SK-N-SH (cell line): ENCODE data around the gene ADAMTS2. TPM values are rescaled to one million over a fixed set of nuclear protein-coding genes. Genes with fewer than 3 reads are reported as not detected.

Experiments
- CTCF ChIA-PET: fragments of 300-600, 350-600 bp; formaldehyde crosslinking; extraction: SDS; loops from one replicate; lab custom pipeline; 2021; lab: Yijun Ruan, JAX
- POLR2A ChIA-PET: fragments of 350-600 bp; sonication (Branson Sonifier 250); formaldehyde crosslinking; extraction: SDS; loops from one replicate; lab custom pipeline; 2020; ENCODE audit warnings: antibody characterized with exemption, inconsistent platforms; lab: Yijun Ruan, JAX
- DNase-seq: peaks from one replicate; pipeline ENCODE4 v3.0.0; 2012
- H2AFZ ChIP-seq: fragments of 200-600 bp; sonication (generic); 2 replicates; pipeline ENCODE4 v1.8.1; 2016; ENCODE audit warnings: antibody characterized with exemption, mild to moderate bottlenecking, low read depth
- H3F3A ChIP-seq: fragments of 200-600 bp; sonication (generic); replicated peaks from 2 replicates; pipeline ENCODE3; 2016; ENCODE audit warnings: antibody characterized with exemption, mild to moderate bottlenecking; ENCODE audit not compliant: insufficient read depth
- H3K27ac ChIP-seq, 2 experiments: fragments of 200-500 bp in 1 of 2; fragments of 200-600 bp in 1 of 2; sonication (Bioruptor generic) in 1 of 2; sonication (generic), shearing (Covaris generic) in 1 of 2; 2 replicates each; pipeline versions ENCODE4 v1.5.1 to v1.6.1; 2014 to 2016; ENCODE audit warnings: low read depth in 2 of 2, inconsistent platforms in 1 of 2, low read length in 1 of 2, mild to moderate bottlenecking in 1 of 2, mixed read lengths in 1 of 2
- H3K27me3 ChIP-seq: fragments of 200-600 bp; sonication (generic), shearing (Covaris generic); 2 replicates; pipeline ENCODE4 v1.6.1; 2016; ENCODE audit warnings: mixed run types; ENCODE audit not compliant: insufficient read depth
- H3K36me3 ChIP-seq, 2 experiments: fragments of 200-500 bp in 1 of 2; fragments of 200-600 bp in 1 of 2; sonication (Bioruptor generic) in 1 of 2; sonication (generic) in 1 of 2; replicated peaks in 1 of 2; 2 replicates each; pipeline versions ENCODE3 to v1.5.1; 2014 to 2016; ENCODE audit warnings: low read length in 1 of 2, mild to moderate bottlenecking in 1 of 2; ENCODE audit not compliant: insufficient read depth in 2 of 2, control insufficient read depth in 1 of 2
- H3K4me1 ChIP-seq, 2 experiments: fragments of 200-500 bp in 1 of 2; fragments of 200-600 bp in 1 of 2; sonication (Bioruptor generic) in 1 of 2; sonication (generic), shearing (Covaris generic) in 1 of 2; 2 replicates each; pipeline versions ENCODE4 v1.5.1 to v1.6.1; 2014 to 2016; ENCODE audit warnings: low read depth in 1 of 2, low read length in 1 of 2, mixed run types in 1 of 2; ENCODE audit not compliant: insufficient read depth in 2 of 2, control insufficient read depth in 1 of 2
- H3K4me2 ChIP-seq: fragments of 200-600 bp; sonication (generic), shearing (Covaris generic); 2 replicates; pipeline ENCODE4 v1.6.1; 2017; ENCODE audit warnings: mixed run types
- H3K4me3 ChIP-seq, 2 experiments: fragments of 200-500 bp in 1 of 2; fragments of 200-600 bp in 1 of 2; sonication (Bioruptor generic) in 1 of 2; sonication (generic), shearing (Covaris generic) in 1 of 2; 2 replicates each; pipeline versions ENCODE4 v1.5.1 to v1.8.1; 2014 to 2016; ENCODE audit warnings: low read depth in 2 of 2, inconsistent platforms in 1 of 2, low read length in 1 of 2, mild to moderate bottlenecking in 1 of 2, mixed read lengths in 1 of 2, moderate library complexity in 1 of 2
- H3K79me2 ChIP-seq: fragments of 200-600 bp; sonication (generic); 2 replicates; pipeline ENCODE4 v1.8.1; 2017; ENCODE audit warnings: mild to moderate bottlenecking; ENCODE audit not compliant: insufficient read depth
- H3K9ac ChIP-seq: fragments of 200-600 bp; sonication (generic); 2 replicates; pipeline ENCODE4 v1.6.1; 2017; ENCODE audit warnings: mixed run types
- H3K9me2 ChIP-seq: fragments of 200-600 bp; sonication (generic); 2 replicates; pipeline ENCODE4 v1.6.1; 2017; ENCODE audit warnings: mixed run types
- H3K9me3 ChIP-seq: fragments of 200-600 bp; sonication (generic); 2 replicates; pipeline ENCODE4 v1.6.1; 2017; ENCODE audit warnings: mixed run types, mild to moderate bottlenecking, moderate library complexity
- H4K20me1 ChIP-seq: fragments of 200-600 bp; sonication (generic); 2 replicates; pipeline ENCODE4 v1.6.1; 2017; ENCODE audit warnings: mild to moderate bottlenecking, mixed run types; ENCODE audit not compliant: insufficient read depth
- ELF1 ChIP-seq: IDR thresholded peaks from 2 replicates; pipeline ENCODE4 v1.4.0; 2012
- EZH2phosphoT487 ChIP-seq: fragments of 200-600 bp; sonication (generic); IDR thresholded peaks from 2 replicates; pipeline ENCODE4 v1.6.1; 2017; ENCODE audit warnings: low read depth, mixed run types, mild to moderate bottlenecking, antibody characterized with exemption, moderate library complexity, borderline replicate concordance
- FOSL2 ChIP-seq: IDR thresholded peaks from 2 replicates; pipeline ENCODE4 v1.4.0; 2012; ENCODE audit warnings: low read depth, mild to moderate bottlenecking, moderate library complexity, borderline replicate concordance
- GATA2 ChIP-seq: sonication (generic); formaldehyde crosslinking; IDR thresholded peaks from 2 replicates; pipeline ENCODE4 v1.5.0; 2020; ENCODE audit warnings: mild to moderate bottlenecking, missing genetic modification reagents
- MEF2A ChIP-seq: IDR thresholded peaks from 2 replicates; pipeline ENCODE4 v1.4.0; 2012; ENCODE audit warnings: low read depth, borderline replicate concordance
- NFIC ChIP-seq: IDR thresholded peaks from 2 replicates; pipeline ENCODE4 v1.4.0; 2012; ENCODE audit warnings: borderline replicate concordance
- PBX3 ChIP-seq: IDR thresholded peaks from 2 replicates; pipeline ENCODE4; 2012
- RCOR1 ChIP-seq: fragments of 150-350 bp; IDR thresholded peaks from 2 replicates; pipeline ENCODE4 v1.6.1; 2017; ENCODE audit warnings: antibody characterized with exemption, low read length
- RFX5 ChIP-seq: IDR thresholded peaks from 2 replicates; pipeline ENCODE4 v1.6.1; 2012; ENCODE audit warnings: mild to moderate bottlenecking, improper control_type of control experiment, low read length
- SIN3A ChIP-seq: IDR thresholded peaks from 2 replicates; pipeline ENCODE4 v1.6.1; 2012; ENCODE audit warnings: low read depth, mild to moderate bottlenecking, low read length, moderate library complexity, borderline replicate concordance
- TAF1 ChIP-seq: IDR thresholded peaks from 2 replicates; pipeline ENCODE4 v1.6.1; 2012; ENCODE audit warnings: low read depth, mild to moderate bottlenecking, low read length, moderate library complexity, borderline replicate concordance
- TCF12 ChIP-seq: IDR thresholded peaks from 2 replicates; pipeline ENCODE4 v1.4.0; 2012
- TEAD4 ChIP-seq: IDR thresholded peaks from 2 replicates; pipeline ENCODE4 v1.4.0; 2012; ENCODE audit warnings: mild to moderate bottlenecking, borderline replicate concordance; ENCODE audit not compliant: insufficient read depth
- USF1 ChIP-seq: IDR thresholded peaks from 2 replicates; pipeline ENCODE4 v1.4.0; 2012; ENCODE audit warnings: low read depth, borderline replicate concordance
- USF2 ChIP-seq: fragments of 150-350 bp; IDR thresholded peaks from 2 replicates; pipeline ENCODE4 v1.6.1; 2017; ENCODE audit warnings: antibody characterized with exemption, low read length, low read depth, borderline replicate concordance
- WGBS: methylation state at CpG from one replicate; pipeline ENCODE4 v1.1.6; 2017; ENCODE audit warnings: low lambda C conversion rate; 5-methylcytosine and 5-hydroxymethylcytosine counted together
- polyA plus RNA-seq, 3 experiments: library from polyadenylated mRNA; depleted of rRNA; stranded (reverse); fragments of >200 nt; gene quantifications; 2 replicates each; pipeline ENCODE4 v1.2.3, GENCODE V29; 2012

Gene ADAMTS2
- polyA plus RNA-seq, 1 of the 3 experiments (the other 2 are of a cell fraction) = 0.12 TPM

- ChIA-PET POLR2A (no interaction called here), CTCF (interaction anchor here (1.3 to 3.4 kb wide), 6 partner anchors 28 to 148 kb away, joined by 4 to 13 read pairs (median 7); no protein-coding TSS in a partner anchor)
- Histone ChIP-seq H4K20me1 (no peaks in the 10 kb centered on the region), H3K36me3 (no peaks in the 10 kb centered on the region), H3K27me3 (no peaks in the 10 kb centered on the region), H3K4me3 (no peak overlapping the region; a peak in 1 of 4 replicates), H3K79me2 (no peaks in the 10 kb centered on the region), H3K9ac (no peak overlapping the region), H3F3A (no peaks in the 10 kb centered on the region), H3K9me3 (no peaks in the 10 kb centered on the region), H3K4me2 (no peak overlapping the region), H3K4me1 (peaks cover 0 to 73% of the 10 kb centered on the region in 2 experiments; a peak in 1 of 4 replicates), H2AFZ (no peak overlapping the region), H3K27ac (peak overlapping the region in 1 of 2 experiments; percentile 98; a peak in 2 of 4 replicates)
- no peak for DNase-seq
- TF ChIP-seq NFIC (no peak), TEAD4 (no peak), RCOR1 (no peak)
- TF ChIP-seq, all 33 proteins: peak for 0
- H3K9me2 ChIP-seq = no peaks in the 10 kb centered on the region
- WGBS = 30% methylated on average over 7 of the region's 7 CpGs
Observed at GRCh38 chr5:179316111-179316551, 29.1 kb downstream of the ADAMTS2 start.

GRCh38 chr5:179315356-179315890 lies 29.8 kb downstream of the ADAMTS2 start:
- CTCF ChIA-PET = interaction anchor here (1.3 to 3.4 kb wide), 5 partner anchors 28 to 148 kb away, joined by 4 to 13 read pairs (median 7); no protein-coding TSS in a partner anchor
- H3K79me2 ChIP-seq = no peaks in the 10 kb centered on the region
- H3K9ac ChIP-seq = no peak overlapping the region

GRCh38 chr5:179314606-179315355 lies 30.5 kb downstream of the ADAMTS2 start:
- Histone ChIP-seq H3K9ac (no peak overlapping the region), H3K79me2 (no peaks in the 10 kb centered on the region)
- no peak for DNase-seq

More at GRCh38 chr5:179315356-179315890, 29.8 kb downstream of the ADAMTS2 start:
- no peaks in the 10 kb centered on the region for H3K27me3 ChIP-seq
- H3K4me2 ChIP-seq = no peak overlapping the region
- H4K20me1 ChIP-seq = no peaks in the 10 kb centered on the region
- POLR2A ChIA-PET = no interaction called here
- 54% methylated on average over 13 of the region's 16 CpGs for WGBS
- no peak for TF ChIP-seq MEF2A
- no peak for TF ChIP-seq ELF1
- TF ChIP-seq TCF12 = no peak
- no peak for TF ChIP-seq FOSL2
- no peak for TF ChIP-seq SIN3A
- peaks cover 0 to 74% of the 10 kb centered on the region in 2 experiments; a peak in 2 of 4 replicates for H3K4me1 ChIP-seq
- no peak overlapping the region for H3K4me3 ChIP-seq
- H3F3A ChIP-seq = no peaks in the 10 kb centered on the region
- no peaks in the 10 kb centered on the region for H3K9me2 ChIP-seq
- H3K9me3 ChIP-seq = no peaks in the 10 kb centered on the region
- no peaks in the 10 kb centered on the region for H3K36me3 ChIP-seq
- H2AFZ ChIP-seq = no peak overlapping the region
- DNase-seq = no peak
- H3K27ac ChIP-seq = peak overlapping the region in 1 of 2 experiments; percentile 98; a peak in 2 of 4 replicates

More at GRCh38 chr5:179314606-179315355, 30.5 kb downstream of the ADAMTS2 start:
- no peaks in the 10 kb centered on the region for H3K9me2 ChIP-seq
- WGBS = 61% methylated on average over 11 of the region's 12 CpGs
- no peaks in the 10 kb centered on the region for H3K9me3 ChIP-seq
- H3K27me3 ChIP-seq = no peaks in the 10 kb centered on the region
- no peak for TF ChIP-seq PBX3
- TF ChIP-seq RFX5 = no peak
- TF ChIP-seq EZH2phosphoT487 = no peak
- TF ChIP-seq RCOR1 = no peak
- no peak for TF ChIP-seq GATA2 (CRISPR knock-in tag)
- no peak for TF ChIP-seq TAF1
- TF ChIP-seq FOSL2 = no peak
- TF ChIP-seq USF1 = no peak
- TF ChIP-seq TEAD4 = no peak
- TF ChIP-seq USF2 = no peak
- no peak for TF ChIP-seq ELF1
- no peaks in the 10 kb centered on the region for H4K20me1 ChIP-seq
- H3K27ac ChIP-seq = peak overlapping the region in 1 of 2 experiments; percentile 98; a peak in 2 of 4 replicates
- no peak overlapping the region for H3K4me3 ChIP-seq
- H3F3A ChIP-seq = no peaks in the 10 kb centered on the region
- no peaks in the 10 kb centered on the region for H3K36me3 ChIP-seq
- POLR2A ChIA-PET = interaction anchor here (0.5 to 1.8 kb wide), 5 partner anchors 17 to 473 kb away, joined by 3 to 7 read pairs (median 6); no protein-coding TSS in a partner anchor
- H3K4me1 ChIP-seq = peaks cover 0 to 74% of the 10 kb centered on the region in 2 experiments; a peak in 2 of 4 replicates
- CTCF ChIA-PET = interaction anchor here (1.2 to 3.4 kb wide), 5 partner anchors 29 to 147 kb away, joined by 4 to 13 read pairs (median 6); no protein-coding TSS in a partner anchor
- H2AFZ ChIP-seq = no peak overlapping the region
- no peak overlapping the region for H3K4me2 ChIP-seq
